Neuron (in vitro differentiated cells): ENCODE data around the gene NTSR1.

Experiments
- H2AFZ ChIP-seq: one replicate; pipeline ENCODE4 v1.6.1; 2013; ENCODE audit warnings: low read depth, mild to moderate bottlenecking, inconsistent platforms, low read length, moderate library complexity
- H3K27me3 ChIP-seq: one replicate; pipeline ENCODE4 v1.6.1; 2013; ENCODE audit warnings: low read length; ENCODE audit not compliant: insufficient read depth
- H3K36me3 ChIP-seq: one replicate; pipeline ENCODE4 v1.6.1; 2013; ENCODE audit warnings: low read length; ENCODE audit not compliant: insufficient read depth
- H3K4me1 ChIP-seq: one replicate; pipeline ENCODE4 v1.6.1; 2013; ENCODE audit warnings: low read length; ENCODE audit not compliant: insufficient read depth
- H3K4me3 ChIP-seq: 2 replicates; pipeline ENCODE4 v1.5.1; 2013; ENCODE audit warnings: mild to moderate bottlenecking, low read length, moderate library complexity
- H3K9me3 ChIP-seq: one replicate; pipeline ENCODE4 v1.6.1; 2013; ENCODE audit warnings: low read length

The NTSR1 gene

DNA sequence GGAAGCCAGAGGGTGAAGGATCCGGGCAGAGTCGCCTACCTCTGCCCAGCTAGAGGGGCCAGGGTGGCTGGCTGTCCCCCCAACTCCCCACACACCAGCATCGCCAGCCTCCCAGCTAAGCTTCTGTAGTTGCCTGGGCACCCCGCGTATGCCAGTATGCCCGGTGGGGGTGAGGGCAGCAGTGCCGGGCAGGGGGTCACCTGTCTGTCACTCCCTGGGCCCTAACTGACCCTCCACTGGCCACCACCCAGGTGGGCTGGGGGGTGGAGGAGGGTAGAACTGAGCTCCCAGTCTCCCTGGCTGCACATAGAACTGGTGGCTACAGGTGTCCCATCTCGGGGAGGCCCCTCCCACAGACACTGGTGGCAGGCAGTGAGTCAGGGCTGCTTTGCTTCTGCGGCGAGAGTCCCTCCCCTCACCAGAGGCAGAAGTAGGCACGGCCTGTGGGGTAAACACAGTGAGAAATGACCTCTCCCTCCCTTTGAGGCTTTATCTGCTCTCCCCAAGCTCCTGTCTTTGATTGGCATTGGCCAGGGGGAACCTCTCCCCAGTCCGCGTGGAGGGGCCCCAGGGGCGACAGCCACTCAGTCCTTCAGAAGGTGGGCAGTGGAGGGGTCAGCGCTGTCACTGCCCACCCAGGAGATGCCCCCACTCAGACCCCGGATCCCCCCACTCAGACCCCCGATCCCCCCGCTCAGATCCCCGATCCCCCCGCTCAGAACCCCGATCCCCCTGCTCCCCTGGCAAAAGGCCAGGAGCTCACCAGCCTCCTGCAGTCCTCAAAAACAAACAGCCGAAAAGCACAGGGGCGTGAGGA, 2.5 kb downstream of the NTSR1 start:
- H3K4me3 ChIP-seq = no peak overlapping the region
- H3K9me3 ChIP-seq = no peaks in the 10 kb centered on the region
- no peaks in the 10 kb centered on the region for H3K36me3 ChIP-seq
- no peak overlapping the region for H2AFZ ChIP-seq
- no peaks in the 10 kb centered on the region for H3K4me1 ChIP-seq
- H3K27me3 ChIP-seq = peaks cover 53% of the 10 kb centered on the region

DNA sequence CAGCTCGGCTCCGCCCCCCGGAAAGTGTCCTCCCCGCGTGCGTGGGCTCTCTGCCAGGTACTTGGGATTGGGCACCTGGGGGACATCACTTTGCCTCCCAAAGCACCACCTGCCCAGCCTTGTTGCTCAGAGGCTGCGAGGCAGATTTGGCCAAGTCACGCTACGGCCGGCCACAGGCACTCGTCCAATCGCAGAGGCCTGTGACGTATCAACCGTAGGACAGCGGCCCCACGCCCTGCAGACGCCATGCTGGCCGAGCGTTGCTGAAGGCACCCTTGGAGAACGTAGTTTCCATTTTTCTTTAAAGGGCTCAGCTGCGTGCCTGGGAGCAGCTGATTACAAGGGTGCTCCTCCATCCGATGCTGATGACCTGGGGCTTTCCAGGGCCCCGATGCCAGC, 3.1 kb downstream of the NTSR1 start:
- Histone ChIP-seq H3K27me3 (peaks cover 51% of the 10 kb centered on the region), H3K9me3 (no peaks in the 10 kb centered on the region)

GRCh38 chr20:62712606-62713005, 4.0 kb downstream of the NTSR1 start:
- Histone ChIP-seq H3K4me1 (no peaks in the 10 kb centered on the region), H3K4me3 (no peak overlapping the region), H2AFZ (no peak overlapping the region), H3K9me3 (no peaks in the 10 kb centered on the region), H3K36me3 (no peaks in the 10 kb centered on the region), H3K27me3 (peaks cover 48% of the 10 kb centered on the region)

More for the DNA sequence above, 3.1 kb downstream of the NTSR1 start:
- H2AFZ ChIP-seq = no peak overlapping the region
- H3K4me3 ChIP-seq = no peak overlapping the region
- no peaks in the 10 kb centered on the region for H3K36me3 ChIP-seq
- H3K4me1 ChIP-seq = no peaks in the 10 kb centered on the region

DNA sequence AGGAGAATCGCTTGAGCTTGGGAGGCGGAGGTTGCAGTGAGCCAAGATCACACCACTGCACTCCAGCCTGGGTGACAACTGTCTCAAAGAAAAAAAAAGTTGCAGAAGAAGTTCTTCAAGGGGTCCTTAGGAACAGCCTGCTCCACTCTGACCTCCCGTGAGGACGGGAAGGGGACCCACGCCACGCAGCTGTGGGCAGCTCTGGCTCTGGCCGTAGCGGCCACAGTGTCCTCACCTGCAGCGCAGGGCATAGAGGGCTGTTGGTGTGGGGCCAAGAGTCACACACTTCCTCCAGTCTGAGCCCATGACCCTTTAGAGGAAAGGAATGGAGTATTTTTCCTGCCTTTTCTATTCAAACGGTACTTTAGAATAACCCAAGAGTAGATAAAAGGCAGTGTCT, 5.4 kb downstream of the NTSR1 start:
- H3K4me3 ChIP-seq = no peak overlapping the region
- H3K4me1 ChIP-seq = no peaks in the 10 kb centered on the region
- H3K9me3 ChIP-seq = no peaks in the 10 kb centered on the region
- H2AFZ ChIP-seq = no peak overlapping the region
- peaks cover 40% of the 10 kb centered on the region for H3K27me3 ChIP-seq
- H3K36me3 ChIP-seq = no peaks in the 10 kb centered on the region

- Histone ChIP-seq H3K36me3 (no peaks in the 10 kb centered on the region), H3K27me3 (peaks cover 32% of the 10 kb centered on the region), H3K9me3 (no peaks in the 10 kb centered on the region), H3K4me3 (no peak overlapping the region), H2AFZ (no peak overlapping the region), H3K4me1 (no peaks in the 10 kb centered on the region)
Observed at GRCh38 chr20:62714799-62715198, 6.2 kb downstream of the NTSR1 start.

GRCh38 chr20:62715201-62715600, 6.6 kb downstream of the NTSR1 start:
- no peaks in the 10 kb centered on the region for H3K4me1 ChIP-seq
- no peak overlapping the region for H2AFZ ChIP-seq
- H3K36me3 ChIP-seq = no peaks in the 10 kb centered on the region
- H3K9me3 ChIP-seq = no peaks in the 10 kb centered on the region
- H3K27me3 ChIP-seq = peaks cover 28% of the 10 kb centered on the region
- no peak overlapping the region for H3K4me3 ChIP-seq

- H3K4me3 ChIP-seq = no peak overlapping the region
- H3K9me3 ChIP-seq = peaks cover 1% of the 10 kb centered on the region
- H3K36me3 ChIP-seq = no peaks in the 10 kb centered on the region
- no peak overlapping the region for H2AFZ ChIP-seq
- peaks cover 18% of the 10 kb centered on the region for H3K27me3 ChIP-seq
- no peaks in the 10 kb centered on the region for H3K4me1 ChIP-seq
Observed at GRCh38 chr20:62716198-62716940, 7.7 kb downstream of the NTSR1 start.

DNA sequence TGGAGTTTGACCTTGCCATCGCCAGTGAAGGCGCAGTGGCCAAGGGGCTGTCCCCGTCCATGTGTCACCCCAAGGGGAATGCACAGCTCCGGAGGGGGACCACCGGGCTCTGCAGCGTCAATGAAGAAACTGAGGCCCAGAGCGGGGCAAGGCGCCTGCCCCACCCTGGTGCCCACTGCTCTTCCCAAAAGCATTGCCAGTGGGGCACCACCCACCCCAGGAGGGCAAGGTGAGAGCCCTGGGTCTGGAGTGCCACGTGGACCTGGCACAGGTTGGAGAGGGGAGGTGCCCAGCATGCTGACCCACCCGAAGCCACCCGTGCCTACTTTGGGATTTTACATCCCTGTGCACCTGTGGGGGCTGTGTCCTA, 8.3 kb downstream of the NTSR1 start:
- H3K4me1 ChIP-seq = no peaks in the 10 kb centered on the region
- H3K36me3 ChIP-seq = no peaks in the 10 kb centered on the region
- no peak overlapping the region for H3K4me3 ChIP-seq
- peaks cover 6% of the 10 kb centered on the region for H3K9me3 ChIP-seq
- H2AFZ ChIP-seq = no peak overlapping the region
- H3K27me3 ChIP-seq = peaks cover 19% of the 10 kb centered on the region

DNA sequence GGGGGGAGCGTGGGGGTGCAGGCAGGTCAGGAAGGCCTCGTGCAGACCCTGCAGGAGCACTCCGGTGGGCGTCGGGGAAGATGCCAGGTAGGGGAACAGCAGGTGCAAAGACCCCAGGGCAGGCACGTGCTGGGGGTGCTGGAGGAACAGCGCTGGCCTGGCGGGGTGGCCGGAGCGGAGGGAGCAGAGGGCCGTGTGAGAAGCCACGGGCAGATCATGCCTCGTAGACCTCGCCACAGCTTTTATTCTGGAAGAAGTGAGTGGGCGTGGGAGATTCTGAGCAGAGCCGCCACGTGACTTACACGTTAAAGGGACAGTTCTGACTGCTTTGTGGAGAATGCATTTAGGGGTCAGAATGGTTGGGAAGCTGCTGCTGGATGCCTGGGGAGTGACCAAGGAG, 9.3 kb downstream of the NTSR1 start:
- no peaks in the 10 kb centered on the region for H3K4me1 ChIP-seq
- peaks cover 6% of the 10 kb centered on the region for H3K9me3 ChIP-seq
- H3K4me3 ChIP-seq = no peak overlapping the region
- peaks cover 21% of the 10 kb centered on the region for H3K27me3 ChIP-seq
- no peak overlapping the region for H2AFZ ChIP-seq
- H3K36me3 ChIP-seq = no peaks in the 10 kb centered on the region

DNA sequence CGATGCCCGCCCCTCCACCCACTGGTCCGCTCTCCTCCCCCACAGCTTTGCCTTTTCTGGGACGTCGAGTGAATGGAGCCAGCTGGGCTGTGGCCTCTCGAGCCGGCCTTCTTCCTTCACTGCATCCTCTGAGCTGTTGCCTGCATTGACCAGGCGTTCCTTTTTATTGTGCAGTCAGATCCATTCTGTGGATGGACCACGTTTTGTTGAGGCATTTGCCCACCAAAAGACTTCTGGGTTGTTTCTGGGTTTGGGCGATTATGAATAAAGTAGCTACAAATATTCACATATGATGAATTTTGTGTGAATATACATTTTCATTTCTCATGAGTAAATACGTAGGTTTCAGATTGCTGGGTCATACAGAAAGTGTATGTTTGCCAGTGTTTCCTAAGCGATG, 9.9 kb downstream of the NTSR1 start:
- peaks cover 6% of the 10 kb centered on the region for H3K9me3 ChIP-seq
- peaks cover 18% of the 10 kb centered on the region for H3K27me3 ChIP-seq

DNA sequence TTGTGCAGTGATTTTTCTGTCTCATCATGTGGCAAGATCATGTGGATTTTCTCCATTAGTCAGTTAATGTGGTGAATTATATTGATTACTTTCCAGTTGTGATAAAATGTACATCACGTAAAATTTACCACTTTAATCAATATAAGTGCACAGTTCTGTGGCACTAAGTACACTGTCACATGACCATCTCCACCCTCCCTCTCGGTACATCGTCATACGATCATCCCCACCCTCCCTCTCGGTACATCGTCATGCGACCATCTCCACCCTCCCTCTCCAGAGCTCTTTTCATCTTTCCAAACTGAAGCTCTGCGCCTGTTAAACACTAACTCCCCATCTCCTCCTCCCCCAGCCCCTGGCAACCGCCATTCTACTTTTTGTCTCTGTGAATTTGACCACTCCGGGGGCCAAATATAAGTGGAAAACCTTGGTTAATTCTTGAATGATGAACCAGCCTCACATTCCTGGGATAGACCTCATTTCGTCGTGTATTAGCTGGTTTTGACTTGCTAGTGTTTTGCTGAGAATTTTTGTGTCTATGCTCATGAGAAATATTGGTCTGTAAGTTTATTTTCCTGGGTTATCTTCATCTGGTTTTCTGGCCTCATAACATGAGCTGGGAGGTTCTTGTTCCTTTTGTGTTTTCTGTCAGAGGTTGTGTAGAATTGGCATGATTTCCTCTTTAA, 10.8 kb downstream of the NTSR1 start:
- Histone ChIP-seq H3K27me3 (peaks cover 25% of the 10 kb centered on the region), H3K4me1 (peaks cover 3% of the 10 kb centered on the region), H3K4me3 (no peak overlapping the region), H3K36me3 (no peaks in the 10 kb centered on the region), H2AFZ (no peak overlapping the region), H3K9me3 (peaks cover 6% of the 10 kb centered on the region)

More for the DNA sequence above, 9.9 kb downstream of the NTSR1 start:
- Histone ChIP-seq H2AFZ (no peak overlapping the region), H3K4me1 (peaks cover 3% of the 10 kb centered on the region), H3K4me3 (no peak overlapping the region), H3K36me3 (no peaks in the 10 kb centered on the region)

- H3K27me3 ChIP-seq = peaks cover 44% of the 10 kb centered on the region
Observed at GRCh38 chr20:62721511-62722370, 13.1 kb downstream of the NTSR1 start.

More at GRCh38 chr20:62721511-62722370, 13.1 kb downstream of the NTSR1 start:
- no peak overlapping the region for H2AFZ ChIP-seq
- peaks cover 6% of the 10 kb centered on the region for H3K9me3 ChIP-seq
- H3K36me3 ChIP-seq = no peaks in the 10 kb centered on the region
- H3K4me1 ChIP-seq = peaks cover 3% of the 10 kb centered on the region
- no peak overlapping the region for H3K4me3 ChIP-seq
